K562 (cell line): ENCODE data around the gene EZH1. TPM values are rescaled to one million over a fixed set of nuclear protein-coding genes. Genes with fewer than 3 reads are reported as not detected.

Source experiments
- ARNT ChIP-seq, 2 experiments: fragments of 450-650 bp; IDR thresholded peaks; 2 replicates each; pipeline ENCODE4 v1.6.1; 2016; ENCODE audit warnings: mild to moderate bottlenecking in 1 of 2
- BCL6 ChIP-seq: fragments of 250-450 bp; sonication (Bioruptor Pico); IDR thresholded peaks from 2 replicates; pipeline ENCODE4 v1.4.0; 2020
- E2F6 ChIP-seq, 2 experiments: IDR thresholded peaks; 2 replicates each; pipeline ENCODE4 v1.6.1; 2011; ENCODE audit warnings: borderline replicate concordance in 1 of 2, control low read depth in 1 of 2, low read depth in 1 of 2, low read length in 1 of 2, mild to moderate bottlenecking in 1 of 2, mixed read lengths in 1 of 2, moderate library complexity in 1 of 2; ENCODE audit not compliant: insufficient read depth in 1 of 2, insufficient read length in 1 of 2, poor library complexity in 1 of 2, severe bottlenecking in 1 of 2; ENCODE audit errors: extremely low read depth in 1 of 2
- EP300 ChIP-seq: IDR thresholded peaks from 2 replicates; pipeline ENCODE4 v1.6.1; 2012; ENCODE audit warnings: low read length, improper control_type of control experiment
- KLF13 ChIP-seq: fragments of 450-650 bp; IDR thresholded peaks from 2 replicates; pipeline ENCODE4 v1.6.1; 2016; ENCODE audit warnings: missing genetic modification characterization, low read depth, mild to moderate bottlenecking, missing compliant biosample characterization, moderate library complexity, borderline replicate concordance
- LEF1 ChIP-seq: fragments of 450-650 bp; IDR thresholded peaks from 2 replicates; pipeline ENCODE4 v1.6.1; 2016; ENCODE audit warnings: mild to moderate bottlenecking
- MIER1 ChIP-seq: fragments of 450-650 bp; IDR thresholded peaks from 2 replicates; pipeline ENCODE4 v1.6.1; 2016; ENCODE audit warnings: antibody characterized with exemption, mild to moderate bottlenecking, low read depth
- MYC ChIP-seq, 2 experiments: fragments of 250-450 bp in 1 of 2; sonication (Bioruptor Pico) in 1 of 2; IDR thresholded peaks; 2 replicates each; pipeline versions ENCODE4 v1.5.1 to v1.6.1; 2012 to 2021; ENCODE audit warnings: low read depth in 2 of 2, borderline replicate concordance in 1 of 2, improper control_type of control experiment in 1 of 2, low read length in 1 of 2, mild to moderate bottlenecking in 1 of 2, moderate library complexity in 1 of 2
- MYNN ChIP-seq, 2 experiments: sonication (generic); formaldehyde crosslinking in 1 of 2; IDR thresholded peaks; 2 replicates each; pipeline versions ENCODE4 v1.5.0 to v1.6.1; 2016 to 2020; ENCODE audit warnings: antibody characterized with exemption in 1 of 2, missing genetic modification reagents in 1 of 2
- NFRKB ChIP-seq: fragments of 450-650 bp; IDR thresholded peaks from 2 replicates; pipeline ENCODE4 v1.6.1; 2016; ENCODE audit warnings: low read depth
- NKRF ChIP-seq: fragments of 450-650 bp; IDR thresholded peaks from 2 replicates; pipeline ENCODE4 v1.6.1; 2016; ENCODE audit warnings: borderline replicate concordance
- NR2C2 ChIP-seq, 2 experiments: fragments of 200-800 bp in 1 of 2; sonication (Bioruptor generic) in 1 of 2; sonication (generic) in 1 of 2; formaldehyde crosslinking in 1 of 2; IDR thresholded peaks; 2 replicates each; pipeline versions ENCODE4 v1.6.1 to v1.8.0; 2016 to 2022; ENCODE audit warnings: mild to moderate bottlenecking in 1 of 2, missing compliant biosample characterization in 1 of 2, missing genetic modification characterization in 1 of 2, missing genetic modification reagents in 1 of 2
- NUFIP1 ChIP-seq: fragments of 450-650 bp; IDR thresholded peaks from 2 replicates; pipeline ENCODE4 v1.6.1; 2018; ENCODE audit not compliant: partially characterized antibody
- UBTF ChIP-seq, 2 experiments: IDR thresholded peaks; 2 replicates each; pipeline ENCODE4 v1.6.1; 2012; ENCODE audit warnings: improper control_type of control experiment in 2 of 2, low read depth in 2 of 2, low read length in 2 of 2, borderline replicate concordance in 1 of 2
- ZBTB7A ChIP-seq: IDR thresholded peaks from 2 replicates; pipeline ENCODE4 v1.6.1; 2011; ENCODE audit warnings: low read depth, mild to moderate bottlenecking, low read length, moderate library complexity, borderline replicate concordance; ENCODE audit not compliant: control insufficient read depth
- ZNF592 ChIP-seq: fragments of 450-650 bp; IDR thresholded peaks from 2 replicates; pipeline ENCODE4 v1.6.1; 2017; ENCODE audit warnings: antibody characterized with exemption, mild to moderate bottlenecking
- polyA plus RNA-seq, 8 experiments: library from polyadenylated mRNA; depleted of rRNA in 4 of 8; stranded (reverse) in 5 of 8; unstranded in 3 of 8; fragments of >200 nt; fragmentation: Nextera tagmentation in 2 of 8; fragmentation: Illumina TruSeq in 1 of 8; extraction: Ambion mirVana in 2 of 8; extraction: Trizol in 1 of 8; gene quantifications; 2 replicates each; pipeline versions ENCODE4 v1.2.1 to v1.2.3, GENCODE V29; 2011 to 2014; ENCODE audit warnings: inconsistent platforms in 1 of 8, missing spikeins in 1 of 8
- total RNA-seq, 7 experiments: library from RNA; depleted of rRNA in 6 of 7; stranded (reverse); fragments of >200 nt in 6 of 7; fragmentation: Illumina TruSeq in 2 of 7; extraction: Trizol in 2 of 7; gene quantifications; 2 replicates each; pipeline versions ENCODE4 v1.2.1 to v1.2.3, GENCODE V29; 2011 to 2021; ENCODE audit warnings: low replicate concordance in 1 of 7

Gene EZH1
- total and polyA plus RNA-seq, 9 of the 15 experiments (the other 6 are each of a cell fraction or from before 2014, with no cell fraction given): 8.6 to 40.8 (median 22.9) TPM

- TF ChIP-seq UBTF (IDR thresholded peaks at IDR 0.05; ENCODE audit: borderline replicate concordance in 1 of 2, low read depth in 2 of 2, low read length in 2 of 2) (0 out of 4 replicates have a peak, but pooled peaks of 1 of the 2 experiments have one; percentile 36), KLF13 (tag) (no peak), BCL6 (CRISPR knock-in tag) (no peak), NUFIP1 (peak; percentile 64), NKRF (peak; percentile 48; the same call in 1 of the 2 replicates), NFRKB (0 out of 2 replicates have a peak, but pooled peaks have one; percentile 14), NR2C2 (CRISPR knock-in tag; IDR thresholded peaks at IDR 0.05) (no peak), NR2C2 (tag; IDR thresholded peaks at IDR 0.05) (peak; percentile 44), ZBTB7A (peak; percentile 51; the same call in 1 of the 2 replicates), ZNF592 (peak; percentile 47; the same call in 1 of the 2 replicates), LEF1 (no peak; the same call in 1 of the 2 replicates), ARNT (IDR thresholded peaks at IDR 0.05) (peak in 1 of 2 experiments; percentile 0; a peak in 1 of 4 replicates), E2F6 (IDR thresholded peaks at IDR 0.05; ENCODE audit: borderline replicate concordance in 1 of 2, extremely low read depth in 1 of 2, insufficient read depth in 1 of 2, insufficient read length in 1 of 2, low read depth in 1 of 2, low read length in 1 of 2, poor library complexity in 1 of 2, severe bottlenecking in 1 of 2) (peak; percentile 68 to 78), MYNN (IDR thresholded peaks at IDR 0.05) (no peak), MYNN (CRISPR knock-in tag; IDR thresholded peaks at IDR 0.05) (no peak), EP300 (peak; percentile 35; the same call in 1 of the 2 replicates), MIER1 (no peak), MYC (IDR thresholded peaks at IDR 0.05; ENCODE audit: low read depth, low read length) (peak; percentile 53), MYC (CRISPR knock-in tag; IDR thresholded peaks at IDR 0.05; ENCODE audit: borderline replicate concordance, low read depth) (no peak)
These were observed 496 bp downstream of the EZH1 start (continued) for GRCh38 chr17:42744283-42744805.
